ENCODE results near the gene SCARF2.

GRCh38 chr22:20439928-20440575, 2.4 kb upstream of the SCARF2 start:
- TF ChIP-seq CTCF (IDR thresholded peaks at IDR 0.05; ENCODE audit: low read depth, low read length) (no peak), POLR2A (IDR thresholded peaks at IDR 0.05; ENCODE audit: extremely low read depth, insufficient read length) (no peak)
